ENCODE data around the gene ANO8. TPM values are rescaled to one million over a fixed set of nuclear protein-coding genes. Genes with fewer than 3 reads are reported as not detected.

The ANO8 gene
- total RNA-seq, 1 donor from 2014 or later, result 16.2 TPM

DNA sequence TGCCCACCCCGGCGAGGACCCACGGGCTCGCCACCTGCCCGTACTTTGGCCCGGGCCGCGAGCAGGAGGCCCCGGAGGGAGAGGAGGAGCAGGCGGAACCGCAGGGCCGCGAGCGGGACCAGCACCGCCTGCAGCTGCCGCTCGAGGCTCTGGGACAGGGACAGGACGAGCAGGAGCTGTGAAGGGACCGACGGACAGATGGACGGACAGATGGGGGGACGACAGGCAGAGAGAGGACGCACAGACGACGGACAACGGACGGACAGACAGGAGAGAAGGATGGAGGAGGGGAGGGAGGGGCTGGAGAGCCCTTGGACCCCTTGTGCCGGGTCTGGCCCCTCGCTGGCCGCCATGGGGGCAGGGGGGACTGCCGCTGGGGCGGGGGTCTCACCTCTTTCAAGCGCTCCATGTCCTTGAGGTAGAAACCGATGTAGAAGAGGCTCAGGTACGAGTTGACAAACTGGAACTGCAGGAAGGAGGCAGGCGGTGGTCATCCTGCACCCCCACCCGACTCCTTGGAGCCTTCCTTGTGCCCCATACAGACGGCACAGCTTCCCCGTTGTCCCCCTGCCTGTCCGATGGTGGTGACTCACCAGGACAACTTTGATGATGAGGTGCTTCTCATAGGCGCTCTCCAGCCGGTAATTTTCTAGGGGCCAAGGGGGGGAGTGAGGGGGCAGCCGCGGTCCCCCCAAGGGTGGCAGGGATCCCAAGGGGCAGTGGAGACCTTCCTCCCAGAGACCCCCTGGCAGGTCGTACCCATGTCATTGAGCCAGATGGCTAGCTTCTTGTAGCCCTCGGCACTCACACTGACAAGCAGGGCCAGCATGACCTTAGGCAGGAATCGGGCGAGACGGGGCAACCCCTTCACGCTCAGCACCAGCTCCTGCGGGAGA lies 5.0 kb downstream of the ANO8 start:
- DNase-seq (ENCODE audit: low spot score), result no peak

DNA sequence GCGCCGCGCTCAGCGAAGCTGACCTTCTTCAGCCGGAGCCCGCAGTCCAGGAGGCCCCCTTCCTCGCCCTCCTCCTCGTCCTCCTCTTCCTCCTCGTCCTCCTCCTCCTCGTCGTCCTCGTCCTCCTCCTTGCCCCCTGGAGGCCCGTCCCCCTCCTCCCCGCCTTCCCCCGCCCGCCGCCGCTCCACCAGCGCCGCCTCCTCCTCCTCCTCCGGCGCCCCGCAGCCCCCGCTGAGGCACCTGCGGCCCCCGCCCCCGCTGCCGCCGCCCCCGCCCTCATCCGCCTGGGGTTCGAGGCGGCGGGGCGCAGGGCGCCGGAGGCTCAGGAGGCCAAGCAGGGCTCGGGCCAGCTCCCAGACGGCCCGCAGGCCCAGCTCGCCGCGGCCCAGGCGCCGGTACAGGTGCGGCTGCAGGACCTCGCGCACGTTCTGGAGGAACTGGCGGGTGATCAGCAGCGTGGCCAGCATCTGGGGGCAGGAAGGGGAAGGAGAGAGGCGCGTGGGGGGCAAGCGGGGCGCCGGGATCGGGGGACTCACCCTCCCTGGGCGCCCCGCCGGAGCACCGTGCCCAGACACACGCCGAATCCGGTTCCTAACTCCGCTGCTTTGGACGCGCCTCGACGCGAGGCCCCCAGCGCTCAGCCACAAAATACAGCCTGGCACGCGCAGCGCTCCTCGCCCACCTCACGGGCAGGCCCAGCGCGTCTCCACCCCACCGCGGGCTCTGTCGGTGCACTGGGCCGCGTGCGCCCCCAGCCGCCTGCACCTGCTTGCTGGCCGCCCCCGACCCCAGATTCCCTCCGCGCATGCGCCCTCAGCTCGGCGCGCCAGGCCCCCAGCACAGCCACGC lies 5.9 kb downstream of the ANO8 start:
- no peak for DNase-seq (ENCODE audit: low spot score)

GRCh38 chr19:17327654-17328516 lies 6.8 kb downstream of the ANO8 start:
- no peak for DNase-seq (ENCODE audit: low spot score)

DNA sequence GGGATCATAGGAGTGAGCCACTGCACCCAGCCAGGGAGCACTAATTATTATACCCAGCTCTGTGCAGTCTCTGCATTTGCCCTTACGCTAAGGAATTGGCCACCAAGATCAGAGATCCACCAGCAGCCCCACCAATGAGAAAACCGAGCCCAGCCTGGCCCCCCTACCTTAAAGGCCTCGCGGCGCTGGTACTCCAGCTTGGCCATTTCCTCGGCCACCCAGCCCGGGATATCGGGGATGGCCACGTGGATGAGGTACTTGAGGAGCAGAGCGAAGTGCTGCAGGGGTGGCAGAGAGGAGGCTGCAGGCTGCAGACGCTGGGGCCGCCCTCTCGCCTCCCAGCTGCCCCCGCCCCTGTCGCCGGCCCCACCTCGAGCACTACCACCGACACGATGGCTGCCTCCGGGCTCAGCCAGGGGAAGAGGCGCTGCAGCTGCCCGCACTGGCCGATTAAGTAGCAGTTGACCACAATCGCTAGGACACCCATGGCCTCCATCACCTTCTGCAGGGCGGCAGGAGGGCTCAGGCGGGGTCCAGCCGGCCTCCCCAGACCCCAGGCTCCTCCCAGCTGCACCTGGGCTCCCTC lies 7.5 kb downstream of the ANO8 start:
- peak; percentile 87 for DNase-seq (ENCODE audit: low spot score)

DNA sequence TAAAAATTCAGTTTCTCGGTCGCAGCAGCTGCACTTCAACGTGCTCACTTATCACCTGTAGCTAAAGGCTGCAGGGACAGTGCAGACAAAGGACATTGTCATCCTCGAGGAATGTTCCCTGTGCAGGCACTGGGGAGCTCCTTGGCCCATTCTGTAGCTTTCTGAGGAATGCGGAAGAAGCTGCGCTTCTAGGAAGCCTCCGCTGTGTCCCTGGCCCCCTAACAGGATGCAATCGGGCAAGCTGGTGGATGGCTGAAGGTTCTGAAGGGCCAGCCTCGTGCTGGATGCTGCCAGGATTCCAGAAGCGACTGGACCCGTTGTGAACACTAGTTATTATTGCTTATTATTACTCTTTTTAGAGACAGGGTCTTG lies 8.1 kb downstream of the ANO8 start:
- no peak for DNase-seq (ENCODE audit: low spot score)

DNA sequence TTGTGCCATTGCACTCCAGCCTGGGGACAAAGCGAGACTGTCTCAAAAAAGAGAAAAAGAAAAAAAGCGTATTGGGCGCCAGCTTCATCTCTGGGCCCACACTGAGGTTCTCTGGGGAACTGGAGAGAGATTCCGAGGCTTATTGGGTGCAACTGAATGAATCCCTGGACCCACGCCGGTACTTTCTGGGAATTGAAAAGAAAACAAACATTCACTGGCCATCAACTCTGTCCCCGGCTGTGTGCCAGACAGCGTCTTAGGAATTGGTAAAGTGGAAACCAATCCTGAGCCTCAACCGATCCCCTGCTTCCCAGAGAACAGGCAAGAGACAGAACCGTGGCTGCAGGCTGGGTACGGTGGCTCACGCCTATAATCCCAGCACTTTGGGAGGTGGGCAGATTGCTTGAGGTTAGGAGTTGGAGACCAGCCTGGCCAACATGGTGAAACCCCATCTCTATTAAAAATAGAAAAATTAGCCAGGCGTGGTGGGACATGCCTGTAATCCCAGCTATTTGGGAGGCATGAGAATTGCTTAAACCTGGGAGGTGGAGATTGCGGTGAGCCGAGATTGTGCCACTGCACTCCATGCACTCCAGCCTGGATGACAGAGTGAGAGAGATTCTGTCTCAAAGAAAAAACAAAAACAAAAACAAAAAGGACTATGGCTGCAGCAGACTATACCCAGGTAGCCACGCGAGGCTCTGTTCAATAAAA lies 8.6 kb downstream of the ANO8 start:
- no peak for DNase-seq (ENCODE audit: low spot score)

DNA sequence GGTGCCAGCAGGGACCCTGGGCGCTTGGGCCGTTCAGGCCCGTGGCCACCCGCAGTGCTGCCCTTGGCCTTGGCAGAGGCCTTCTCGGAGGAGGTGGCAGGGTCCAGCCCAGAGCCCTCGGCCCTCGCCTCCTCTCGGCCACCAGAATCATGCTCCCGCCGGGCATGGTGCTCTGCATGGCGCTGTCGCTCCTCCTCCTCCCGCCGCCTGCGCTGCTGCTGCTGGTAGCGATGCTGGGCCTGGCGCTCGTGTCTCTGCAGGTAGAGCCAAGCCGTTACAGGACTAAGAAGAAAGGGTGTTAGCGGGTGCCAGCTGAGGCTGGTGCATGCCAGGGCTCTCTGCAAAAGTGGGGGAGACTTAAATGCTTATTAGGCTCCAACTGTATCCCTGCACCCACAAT lies 9.5 kb downstream of the ANO8 start:
- DNase-seq (ENCODE audit: low spot score), result no peak

- DNase-seq (ENCODE audit: low spot score), result peak; percentile 87
Measured at GRCh38 chr19:17324357-17325114, 10.1 kb downstream of the ANO8 start.

GRCh38 chr19:17323964-17324332 lies 10.7 kb downstream of the ANO8 start:
- peak; percentile 79 for DNase-seq (ENCODE audit: low spot score)

- peak; percentile 83 for DNase-seq (ENCODE audit: low spot score)
Measured at GRCh38 chr19:17323300-17323963, 11.2 kb downstream of the ANO8 start.

GRCh38 chr19:17322854-17323253 lies 11.8 kb downstream of the ANO8 start:
- DNase-seq (ENCODE audit: low spot score), result no peak

GRCh38 chr19:17321655-17322489 lies 12.8 kb downstream of the ANO8 start:
- DNase-seq (ENCODE audit: low spot score), result no peak

DNA sequence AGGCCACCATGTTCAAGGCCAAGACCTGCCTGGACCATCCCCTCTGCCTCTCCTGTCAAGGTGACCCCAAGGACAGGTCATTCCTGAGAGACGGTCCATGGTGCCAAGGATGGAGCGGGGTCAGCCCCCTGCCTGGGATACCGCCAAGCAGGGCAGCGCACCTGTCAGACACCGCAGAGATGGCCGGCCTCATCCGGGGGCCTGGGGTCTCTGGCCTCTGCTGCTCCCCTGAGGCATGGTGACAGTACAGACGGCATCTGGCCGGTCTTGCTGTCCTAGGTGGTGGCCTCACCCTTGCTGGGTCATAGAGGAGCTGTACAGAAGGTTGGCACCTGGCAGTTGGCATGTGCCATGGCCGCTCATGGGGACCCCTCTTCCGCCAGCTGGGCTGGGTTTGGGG lies 14.2 kb downstream of the ANO8 start:
- no peak for DNase-seq (ENCODE audit: low spot score)

- no peak for DNase-seq (ENCODE audit: low spot score)
Measured at GRCh38 chr19:17319473-17320238, 15.0 kb downstream of the ANO8 start.

DNA sequence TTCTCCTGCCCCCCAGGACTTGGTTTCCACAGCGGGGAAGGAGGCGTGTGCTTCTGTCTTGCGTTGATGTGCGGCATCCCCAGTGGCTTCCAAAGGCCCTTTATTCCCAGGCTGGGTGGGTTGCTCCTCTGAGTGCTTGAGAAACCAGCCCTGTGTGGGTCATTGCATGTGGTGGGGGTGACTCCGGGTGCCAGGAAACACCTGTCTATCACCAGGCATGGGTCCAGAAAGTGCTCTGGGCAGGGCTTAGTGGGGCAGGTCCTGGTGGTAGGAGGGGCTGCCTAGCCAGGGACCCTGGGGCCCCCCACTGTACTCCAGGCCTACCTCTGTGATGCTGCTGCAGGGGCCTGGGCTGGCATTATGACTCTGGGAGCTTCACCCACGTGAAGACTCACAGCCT lies 15.7 kb downstream of the ANO8 start:
- no peak for DNase-seq (ENCODE audit: low spot score)

DNA sequence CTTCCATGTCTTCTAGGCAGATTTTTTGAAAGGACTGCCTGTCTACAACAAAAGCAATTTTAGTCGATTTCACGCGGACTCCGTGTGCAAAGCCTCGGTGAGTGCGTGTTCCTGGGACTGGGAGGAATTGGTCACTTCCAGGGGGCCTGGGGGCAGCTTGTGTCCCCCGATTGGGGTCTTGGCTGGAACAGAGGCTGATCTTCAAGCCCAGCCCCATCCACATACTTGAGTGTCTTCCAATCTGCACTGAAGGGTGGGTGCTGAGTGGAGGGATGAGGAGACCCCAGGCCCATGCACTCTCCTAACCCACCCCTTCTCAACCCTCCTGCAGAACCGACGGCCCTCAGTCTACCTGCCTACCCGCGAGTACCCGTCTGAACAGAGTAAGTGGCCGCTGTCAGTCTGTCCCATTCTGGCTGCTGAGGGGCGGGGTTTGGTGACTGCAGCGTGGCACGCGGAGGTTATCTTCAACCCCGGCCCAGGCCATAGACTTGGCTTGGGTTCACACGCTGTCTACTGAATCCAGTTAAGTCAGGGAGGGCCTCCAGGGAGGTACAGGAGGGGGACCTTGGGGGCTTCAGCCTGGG lies 20.6 kb downstream of the ANO8 start:
- DNase-seq (ENCODE audit: low spot score), result no peak
